ENCODE data around the gene TTLL3.
"Not testable (repeated sequence)": the region's sequence is repeated elsewhere in the genome, so short reads cannot be mapped to it uniquely, and the experiment has no call there.

TTLL3 gene

DNA sequence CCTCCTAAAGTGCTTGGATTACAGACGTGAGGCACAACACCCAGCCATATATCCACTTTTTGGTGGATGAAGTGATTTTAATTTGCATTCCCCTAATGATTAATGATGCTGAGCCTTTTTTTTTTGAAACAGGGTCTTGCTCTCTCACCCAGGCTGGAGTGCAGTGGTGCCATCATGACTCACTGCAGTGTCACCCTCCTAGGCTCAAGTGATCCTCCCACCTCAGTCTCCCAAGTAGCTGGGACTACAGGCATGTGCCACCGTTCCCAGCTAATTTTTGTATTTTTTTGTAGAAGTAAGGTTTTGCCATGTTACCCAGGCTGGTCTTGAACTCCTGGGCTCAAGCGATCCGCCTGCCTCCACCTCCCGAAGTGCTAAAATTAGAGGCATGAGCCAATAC, 62.0 kb downstream of the TTLL3 start:
- DNase-seq (ENCODE audit: low read depth) = not testable (repeated sequence)

DNA sequence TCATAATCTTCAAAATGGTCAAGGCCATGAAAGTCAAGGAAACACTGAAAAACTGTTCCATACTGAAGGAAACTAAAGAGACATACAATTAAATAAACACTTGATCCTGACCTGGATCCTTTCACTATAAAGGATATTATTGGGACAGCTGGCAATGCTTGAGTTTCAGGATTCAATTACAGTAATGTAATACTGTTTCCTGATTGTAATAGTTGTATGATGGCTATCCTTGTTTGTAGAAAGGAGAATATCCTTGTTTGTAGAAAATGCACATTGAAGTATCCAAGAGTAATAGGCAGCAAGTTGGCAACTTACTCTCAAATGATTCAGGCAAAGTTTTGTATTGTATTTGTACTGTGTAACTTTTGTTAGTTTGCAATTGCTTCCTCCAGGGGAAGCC, 65.4 kb downstream of the TTLL3 start:
- no peak for DNase-seq (ENCODE audit: low read depth)

DNA sequence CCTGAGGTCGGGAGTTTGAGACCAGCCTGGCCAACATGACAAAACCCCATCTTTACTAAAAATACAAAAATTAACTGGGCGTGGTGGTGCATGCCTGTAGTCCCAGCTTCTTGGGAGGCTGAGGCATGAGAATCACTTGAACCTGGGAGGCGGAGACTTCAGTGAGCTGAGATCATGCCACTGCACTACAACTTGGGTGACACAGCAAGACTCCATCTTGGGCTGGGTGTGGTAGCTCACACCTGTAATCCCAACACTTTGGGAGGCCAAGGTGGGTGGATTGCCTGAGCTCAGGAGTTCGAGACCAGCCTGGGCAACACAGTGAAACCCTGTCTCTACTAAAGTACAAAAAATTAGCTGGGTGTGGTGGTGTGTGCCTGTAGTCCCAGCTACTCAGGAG, 66.2 kb downstream of the TTLL3 start:
- DNase-seq (ENCODE audit: low read depth) = not testable (repeated sequence)

DNA sequence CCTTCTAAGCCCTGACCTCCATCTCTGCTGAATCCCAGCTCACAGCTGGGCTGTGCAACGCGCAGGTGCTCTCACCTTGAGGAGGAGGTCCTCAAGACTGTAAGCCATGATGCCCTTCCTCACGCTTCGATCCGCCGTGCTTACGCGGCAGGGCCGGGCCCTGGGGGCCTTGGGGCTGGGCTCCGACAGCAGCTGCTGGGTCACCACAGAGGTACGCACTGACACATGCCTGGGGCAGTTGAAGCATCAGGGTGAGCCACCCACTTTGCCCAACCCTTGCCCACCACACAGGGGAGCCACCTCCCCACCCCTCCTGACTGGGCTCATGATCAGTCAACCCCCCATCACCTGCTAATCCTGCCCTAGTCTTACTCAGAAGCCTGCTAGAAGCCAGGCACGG, 66.9 kb downstream of the TTLL3 start:
- no peak for DNase-seq (ENCODE audit: low read depth)

DNA sequence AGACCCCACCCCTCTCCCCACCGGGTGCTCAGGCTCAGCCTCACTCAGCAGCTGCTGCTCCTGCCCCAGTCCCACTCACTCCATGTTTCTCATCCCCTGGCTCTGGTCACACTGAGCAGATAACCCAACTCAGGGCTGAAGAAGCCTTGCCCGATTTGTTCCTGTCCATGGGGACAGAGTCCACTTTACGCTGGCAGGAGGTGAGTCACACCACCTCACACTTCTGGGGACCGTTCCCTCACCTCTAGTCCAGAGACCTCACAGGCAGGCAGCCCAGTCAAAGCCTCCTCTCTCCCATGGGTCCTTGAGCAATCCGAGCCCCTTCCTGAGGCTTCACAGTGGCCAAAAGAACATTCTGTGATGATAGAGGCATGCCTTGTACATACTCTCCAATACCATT, 68.6 kb downstream of the TTLL3 start:
- no peak for DNase-seq (ENCODE audit: low read depth)

DNA sequence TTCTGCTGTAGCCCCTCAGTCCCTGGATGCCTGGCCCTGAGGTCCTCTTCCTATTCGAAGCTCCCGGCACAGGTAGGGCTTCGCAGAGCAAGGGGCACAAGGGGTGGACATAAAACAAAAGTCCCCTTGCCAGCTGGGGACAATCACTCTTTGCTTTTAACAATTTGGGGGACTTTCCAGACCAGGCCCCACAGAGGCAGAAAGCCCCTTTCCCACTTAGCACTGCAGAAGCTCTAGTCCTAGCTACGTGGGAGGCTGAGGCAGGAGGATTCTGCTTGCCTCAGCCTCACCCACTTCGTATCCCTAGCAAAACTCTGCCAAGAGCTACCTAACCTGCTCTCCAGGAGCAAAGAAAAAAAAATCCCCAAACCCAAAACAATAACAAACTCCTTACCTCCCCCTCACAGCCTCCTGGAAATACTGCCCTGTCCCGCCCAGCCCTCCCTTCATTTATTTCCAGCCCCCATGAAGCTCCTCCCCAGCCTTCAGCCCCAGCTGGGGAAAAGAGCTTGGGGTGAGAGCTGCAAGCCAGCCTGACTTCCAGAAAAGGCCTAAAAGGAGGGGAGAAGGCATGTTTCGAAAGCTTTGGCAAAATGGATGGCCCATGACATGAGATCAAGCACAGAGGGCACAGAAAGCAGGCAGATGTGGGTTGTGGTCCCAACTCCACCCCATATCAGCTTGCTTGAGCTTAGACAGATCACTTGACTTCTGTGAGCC, 69.9 kb downstream of the TTLL3 start, which contains the start of gene CIDEC:
TSS of gene CIDEC (minus strand) at position 424 of the 720 bp plus-strand sequence. CDS start 1,767 bp downstream, outside the sequence.
- no peak for DNase-seq (ENCODE audit: low read depth)

DNA sequence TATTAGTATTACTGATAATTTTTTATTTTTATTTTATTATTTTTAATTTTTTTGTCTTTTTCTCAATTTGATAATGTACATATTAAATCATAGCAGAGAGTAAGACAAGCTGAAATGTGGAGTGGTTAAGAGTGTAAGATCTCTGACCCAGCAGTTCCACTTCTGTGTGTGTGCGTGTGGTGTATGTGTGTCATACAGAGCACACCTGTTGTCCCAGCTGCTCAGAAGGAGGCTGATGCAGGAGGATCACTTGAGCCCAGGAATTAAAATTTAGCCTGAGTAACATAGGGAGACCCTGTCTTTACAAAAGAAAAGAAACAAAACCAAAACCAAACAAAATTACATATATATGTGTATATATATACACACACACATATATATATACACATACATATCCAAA, 71.4 kb downstream of the TTLL3 start:
- DNase-seq (ENCODE audit: low read depth) = no peak

DNA sequence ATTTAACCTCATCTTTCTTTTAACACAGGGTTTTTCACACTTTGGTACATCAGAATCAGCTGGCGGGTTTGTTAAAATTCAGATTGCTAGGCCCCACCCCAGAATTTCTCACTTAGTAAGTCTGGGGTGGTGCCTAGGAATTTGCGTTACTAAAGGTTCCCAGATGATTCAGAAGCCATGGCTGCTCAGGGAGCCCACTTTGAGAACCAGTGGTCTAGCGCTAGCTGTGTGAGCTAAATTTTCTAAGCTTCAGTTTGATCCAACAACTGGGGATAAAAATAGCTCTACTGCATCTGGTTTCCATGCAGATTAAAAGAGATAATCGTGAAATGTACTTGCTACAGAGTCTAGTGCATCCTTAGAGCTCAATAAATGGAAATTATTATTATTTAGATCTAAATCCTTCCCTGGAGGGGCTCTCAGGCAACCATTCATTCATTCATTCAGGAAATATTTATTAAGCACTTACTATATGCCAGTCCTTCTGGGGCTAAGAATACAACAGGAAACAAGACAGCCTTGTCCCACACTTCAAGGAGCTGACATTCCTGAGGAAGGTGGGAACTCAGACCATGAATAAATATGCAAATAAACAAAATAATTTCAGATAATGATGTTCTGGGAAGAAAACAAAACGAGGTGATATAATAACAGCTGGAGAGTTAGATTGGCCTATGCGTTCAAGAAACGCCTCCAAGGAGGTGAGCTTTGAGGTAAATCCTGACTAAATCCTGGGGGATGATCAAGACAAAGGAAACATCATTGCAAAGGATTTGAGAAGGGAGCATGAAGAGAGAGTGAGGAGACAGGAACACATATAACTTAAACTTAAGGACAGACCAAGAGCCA, 73.9 kb downstream of the TTLL3 start:
- DNase-seq (ENCODE audit: low read depth) = no peak

DNA sequence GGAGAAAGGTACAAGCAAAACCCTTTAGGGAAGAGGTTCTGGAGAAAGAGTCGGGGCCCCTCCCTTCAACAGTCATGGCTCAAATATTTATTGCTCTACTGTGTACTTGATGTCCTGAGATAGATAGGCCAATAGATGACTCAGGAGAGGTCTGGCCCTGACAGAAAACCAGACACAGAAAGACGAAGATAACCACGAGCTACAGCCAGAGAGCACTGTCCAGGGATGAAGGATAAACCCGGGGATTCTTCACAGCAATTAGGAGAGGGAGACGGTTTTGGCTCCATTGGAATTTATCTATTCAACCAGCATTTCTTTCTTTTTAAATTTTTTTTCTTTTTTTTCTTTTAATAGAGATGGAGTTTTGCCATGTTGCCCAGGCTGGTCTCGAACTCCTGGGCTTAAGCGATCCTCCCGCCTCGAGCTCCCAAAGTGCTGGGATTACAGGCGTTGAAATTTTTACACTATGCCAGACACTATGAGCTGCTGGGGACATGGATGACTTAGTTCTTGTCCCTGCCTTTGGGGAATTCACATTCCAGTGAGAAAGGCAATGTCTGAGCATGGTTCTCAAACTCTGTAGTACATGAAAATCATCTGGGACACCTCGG, 74.6 kb downstream of the TTLL3 start:
- no peak for DNase-seq (ENCODE audit: low read depth)

Measured in T-helper 22 cell (primary cell).